CMK (cell line): ENCODE data around the gene MCUR1.
"Not testable (repeated sequence)": the region's sequence is repeated elsewhere in the genome, so short reads cannot be mapped to it uniquely, and the experiment has no call there.

Source experiments
- DNase-seq: peaks from one replicate; pipeline ENCODE4 v3.0.0-alpha.2; 2010; ENCODE audit warnings: low read depth

MCUR1 gene

GRCh38 chr6:13776602-13777001, 37.8 kb downstream of the MCUR1 start:
- no peak for DNase-seq

GRCh38 chr6:13775466-13775865, 38.9 kb downstream of the MCUR1 start:
- DNase-seq: not testable (repeated sequence)

- DNase-seq: not testable (repeated sequence)
Observed at GRCh38 chr6:13772358-13773030, 41.9 kb downstream of the MCUR1 start.

GRCh38 chr6:13769655-13770053, 44.7 kb downstream of the MCUR1 start:
- no peak for DNase-seq

- no peak for DNase-seq
Observed at GRCh38 chr6:13769034-13769654, 45.2 kb downstream of the MCUR1 start.

GRCh38 chr6:13767121-13767808, 47.1 kb downstream of the MCUR1 start:
- DNase-seq: no peak

- no peak for DNase-seq
Observed at GRCh38 chr6:13766201-13766634, 48.1 kb downstream of the MCUR1 start.

- no peak for DNase-seq
Observed at GRCh38 chr6:13765570-13765969, 48.8 kb downstream of the MCUR1 start.

GRCh38 chr6:13764996-13765395, 49.4 kb downstream of the MCUR1 start:
- no peak for DNase-seq

GRCh38 chr6:13763740-13764381, 50.5 kb downstream of the MCUR1 start:
- DNase-seq: no peak

GRCh38 chr6:13762611-13763441, 51.5 kb downstream of the MCUR1 start:
- DNase-seq: no peak

- no peak for DNase-seq
Observed at GRCh38 chr6:13761361-13762036, 52.9 kb downstream of the MCUR1 start.

- DNase-seq: no peak
Observed at GRCh38 chr6:13760307-13761304, 53.8 kb downstream of the MCUR1 start.

- no peak for DNase-seq
Observed at GRCh38 chr6:13759025-13759424, 55.3 kb downstream of the MCUR1 start.

GRCh38 chr6:13754644-13755043, 59.7 kb downstream of the MCUR1 start:
- no peak for DNase-seq

- no peak for DNase-seq
Observed at GRCh38 chr6:13743736-13744127, 70.6 kb downstream of the MCUR1 start.

- no peak for DNase-seq
Observed at GRCh38 chr6:13742961-13743735, 71.2 kb downstream of the MCUR1 start.

- no peak for DNase-seq
Observed at GRCh38 chr6:13741365-13741764, 73.0 kb downstream of the MCUR1 start.
